OCI-LY7 (cell line): ENCODE data around the gene SYNGR2. TPM values are rescaled to one million over a fixed set of nuclear protein-coding genes. Genes with fewer than 3 reads are reported as not detected.
A peak's percentile ranks its signal among the peaks of the same experiment; 100 is the strongest.

Source experiments
- BruUV-seq: library from RNA; stranded (reverse); fragments of 400-500 nt; replicated peaks from 2 replicates; lab custom pipeline; 2021; lab: Mats Ljungman, UMichigan
- CTCF ChIA-PET: fragments of 300-600 bp; sonication (Branson Sonifier 250); formaldehyde crosslinking; loops from one replicate; lab custom pipeline; 2022; ENCODE audit warnings: antibody characterized with exemption; ENCODE audit not compliant: unreplicated experiment; lab: Charles Lee
- POLR2A ChIA-PET: fragments of 300-600 bp; sonication (Branson Sonifier 250); formaldehyde crosslinking; loops from one replicate; lab custom pipeline; 2022; ENCODE audit warnings: antibody characterized with exemption; lab: Charles Lee
- DNase-seq: peaks from one replicate; pipeline ENCODE4 v3.0.0-alpha.2; 2015; ENCODE audit warnings: low spot score
- H2AFZ ChIP-seq: fragments of 200-600 bp; sonication (generic), shearing (Covaris generic); 2 replicates; pipeline ENCODE4 v1.6.1; 2014; ENCODE audit warnings: mild to moderate bottlenecking, antibody characterized with exemption, low read length, moderate library complexity
- H3K27ac ChIP-seq: fragments of 200-600 bp; sonication (generic); 2 replicates; pipeline ENCODE4 v1.5.1; 2014; ENCODE audit warnings: mixed run types, low read depth, mild to moderate bottlenecking, moderate library complexity, low read length, inconsistent platforms; ENCODE audit not compliant: poor library complexity, severe bottlenecking
- H3K36me3 ChIP-seq: fragments of 200-600 bp; sonication (generic); 2 replicates; pipeline ENCODE4 v1.6.1; 2014; ENCODE audit warnings: mild to moderate bottlenecking, antibody characterized with exemption, low read length, moderate library complexity, mixed read lengths; ENCODE audit not compliant: insufficient read depth
- H3K4me1 ChIP-seq: fragments of 200-600 bp; sonication (generic); 2 replicates; pipeline ENCODE4 v1.5.1; 2014; ENCODE audit warnings: mild to moderate bottlenecking, low read length; ENCODE audit not compliant: insufficient read depth, poor library complexity, severe bottlenecking
- H3K4me2 ChIP-seq: fragments of 200-600 bp; sonication (generic); 2 replicates; pipeline ENCODE4 v1.6.1; 2014; ENCODE audit warnings: mild to moderate bottlenecking, low read length
- H3K4me3 ChIP-seq: fragments of 200-600 bp; sonication (generic); 2 replicates; pipeline ENCODE4 v1.5.1; 2014; ENCODE audit warnings: mild to moderate bottlenecking, low read depth, low read length; ENCODE audit not compliant: poor library complexity, severe bottlenecking
- H3K79me2 ChIP-seq: fragments of 200-600 bp; sonication (generic); 2 replicates; pipeline ENCODE4 v1.6.1; 2016; ENCODE audit warnings: low read depth, mild to moderate bottlenecking, low read length, moderate library complexity, mixed read lengths; ENCODE audit not compliant: insufficient read depth
- H3K9me2 ChIP-seq: fragments of 200-600 bp; sonication (generic); 2 replicates; pipeline ENCODE4 v1.6.1; 2016; ENCODE audit warnings: mild to moderate bottlenecking, low read length, mixed read lengths; ENCODE audit not compliant: insufficient read depth
- H3K9me3 ChIP-seq: fragments of 200-600 bp; sonication (generic); 2 replicates; pipeline ENCODE4 v1.6.1; 2014; ENCODE audit warnings: mild to moderate bottlenecking, mixed run types, low read length, mixed read lengths
- H4K20me1 ChIP-seq: fragments of 200-600 bp; sonication (generic); 2 replicates; pipeline ENCODE4 v1.6.1; 2014; ENCODE audit warnings: mild to moderate bottlenecking, antibody characterized with exemption, low read length, moderate library complexity, mixed read lengths; ENCODE audit not compliant: insufficient read depth
- CTCF ChIP-seq: fragments of 200-600 bp; sonication (generic); conservative IDR thresholded peaks from 2 replicates; pipeline ENCODE4 v1.5.1; 2014; ENCODE audit warnings: mild to moderate bottlenecking, antibody characterized with exemption, low read length, moderate library complexity, mixed read lengths
- EZH2phosphoT487 ChIP-seq: fragments of 200-600 bp; sonication (generic); IDR thresholded peaks from 2 replicates; pipeline ENCODE4 v1.6.1; 2018; ENCODE audit warnings: low read depth, borderline replicate concordance, mild to moderate bottlenecking, mixed run types, antibody characterized with exemption, low read length, moderate library complexity, mixed read lengths
- intact Hi-C: fragments of 100-400 bp; cut with micrococcal nuclease; formaldehyde crosslinking; loops from one replicate; pipeline ENCODE4 v1.10.0; 2022; ENCODE audit not compliant: unreplicated experiment
- total RNA-seq, 2 experiments: library from RNA; depleted of rRNA in 1 of 2; stranded (reverse); fragments of >200 nt in 1 of 2; shearing (Covaris generic) in 1 of 2; gene quantifications; 2 replicates each; pipeline ENCODE4 v1.2.3, GENCODE V29; 2014 to 2022

The SYNGR2 gene
- total RNA-seq, 2 experiments from 2014 or later, result 35.4 to 44.9 TPM

GRCh38 chr17:78174346-78174869, 6.0 kb downstream of the SYNGR2 start:
- no peaks in the 10 kb centered on the region for H4K20me1 ChIP-seq
- H3K9me3 ChIP-seq, result no peaks in the 10 kb centered on the region
- no peak for DNase-seq
- BruUV-seq, result TSS peak; percentile 75
- H3K79me2 ChIP-seq, result no peaks in the 10 kb centered on the region
- H3K9me2 ChIP-seq, result no peaks in the 10 kb centered on the region
- no peak overlapping the region for H3K4me2 ChIP-seq
- POLR2A ChIA-PET, result no interaction called here
- H2AFZ ChIP-seq, result no peak overlapping the region
- H3K27ac ChIP-seq, result no peak overlapping the region
- TF ChIP-seq CTCF (no peak), EZH2phosphoT487 (no peak)
- H3K4me1 ChIP-seq, result peaks cover 57% of the 10 kb centered on the region
- H3K36me3 ChIP-seq, result peaks cover 44% of the 10 kb centered on the region
- CTCF ChIA-PET, result interaction anchor here (0.6 kb wide), 1 partner anchor 217 kb away, joined by 5 read pairs; no protein-coding TSS in a partner anchor
- no peak overlapping the region for H3K4me3 ChIP-seq
- intact Hi-C loops, result no loop called here

- Histone ChIP-seq H3K4me2 (no peak overlapping the region), H3K36me3 (peaks cover 50% of the 10 kb centered on the region), H3K79me2 (no peaks in the 10 kb centered on the region), H3K9me3 (no peaks in the 10 kb centered on the region), H4K20me1 (no peaks in the 10 kb centered on the region), H3K9me2 (no peaks in the 10 kb centered on the region), H3K4me1 (peaks cover 54% of the 10 kb centered on the region), H2AFZ (no peak overlapping the region), H3K27ac (no peak overlapping the region), H3K4me3 (no peak overlapping the region)
- DNase-seq, result peak; percentile 53
- POLR2A ChIA-PET, result interaction anchor here (0.6 to 1.1 kb wide), 2 partner anchors 12 to 31 kb away, joined by 3 to 4 read pairs; partner anchors contain the start of gene TK1
- peak; percentile 73 for TF ChIP-seq CTCF
- no peak for TF ChIP-seq EZH2phosphoT487
- intact Hi-C loops, result no loop called here
- CTCF ChIA-PET, result interaction anchor here (0.6 kb wide), 1 partner anchor 9 kb away, joined by 3 read pairs; no protein-coding TSS in a partner anchor
- BruUV-seq, result no TSS peak
Observed at GRCh38 chr17:78174870-78175642, 6.7 kb downstream of the SYNGR2 start.

DNA sequence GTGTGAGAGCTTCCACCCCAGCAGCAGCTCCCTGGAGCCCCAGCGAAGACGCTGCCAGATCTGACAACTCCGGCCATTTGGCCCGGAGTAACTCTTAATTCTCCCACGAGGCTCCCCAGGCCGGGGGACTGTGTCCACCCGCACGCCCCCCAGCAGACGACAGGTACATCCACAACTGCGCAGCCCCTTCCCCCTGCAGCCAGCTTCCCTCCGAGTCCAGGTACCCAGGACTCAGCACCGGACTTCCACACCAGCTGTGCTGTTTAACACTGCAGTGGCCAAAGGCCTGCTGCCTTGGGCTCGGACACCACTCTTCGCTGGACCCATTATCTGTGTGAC, 7.2 kb downstream of the SYNGR2 start:
- Histone ChIP-seq H3K4me3 (no peak overlapping the region), H3K36me3 (peaks cover 56% of the 10 kb centered on the region), H3K27ac (no peak overlapping the region), H3K4me2 (no peak overlapping the region), H2AFZ (no peak overlapping the region), H3K4me1 (peaks cover 60% of the 10 kb centered on the region), H3K9me3 (no peaks in the 10 kb centered on the region), H3K79me2 (no peaks in the 10 kb centered on the region), H4K20me1 (no peaks in the 10 kb centered on the region), H3K9me2 (no peaks in the 10 kb centered on the region)
- POLR2A ChIA-PET, result interaction anchor here (0.6 to 1.4 kb wide), 3 partner anchors 11 to 48 kb away, joined by 3 to 4 read pairs (median 3); partner anchors contain the start of gene TK1
- no peak for DNase-seq
- TF ChIP-seq CTCF, result no peak
- TF ChIP-seq EZH2phosphoT487, result no peak
- intact Hi-C loops, result no loop called here
- CTCF ChIA-PET, result no interaction called here
- no TSS peak for BruUV-seq
